Fibroblast of peridontal ligament (primary cell): Measurements from ENCODE around the gene SFXN1.
"Not testable (repeated sequence)": the region's sequence is repeated elsewhere in the genome, so short reads cannot be mapped to it uniquely, and the experiment has no call there.

Experiments used
- DNase-seq: peaks from one replicate; pipeline ENCODE4 v3.0.0-alpha.2; 2010; ENCODE audit errors: extremely low read depth

SFXN1 gene

GRCh38 chr5:175478384-175479124, at the start of gene SFXN1:
Gene SFXN1, plus strand, starts transcription at chr5:175478560. Its CDS starts 13,544 bp downstream, at chr5:175492104.
- peak; percentile 53 for DNase-seq

GRCh38 chr5:175434800-175435199, 43.6 kb upstream of the SFXN1 start:
- DNase-seq, result no peak

- DNase-seq, result no peak
Measured at GRCh38 chr5:175436359-175436758, 42.0 kb upstream of the SFXN1 start.

GRCh38 chr5:175438234-175438857, 40.0 kb upstream of the SFXN1 start:
- no peak for DNase-seq

- DNase-seq, result no peak
Measured at GRCh38 chr5:175443514-175444059, 34.8 kb upstream of the SFXN1 start.

- peak; percentile 18 for DNase-seq
Measured at GRCh38 chr5:175444060-175444904, 34.1 kb upstream of the SFXN1 start, which contains the start of gene DRD1. Gene DRD1, minus strand, starts transcription at chr5:175444182. Its CDS starts 1,083 bp downstream, at chr5:175443099.

GRCh38 chr5:175444905-175445456, 33.4 kb upstream of the SFXN1 start:
- no peak for DNase-seq

GRCh38 chr5:175446378-175446777, 32.0 kb upstream of the SFXN1 start:
- DNase-seq, result not testable (repeated sequence)

- no peak for DNase-seq
Measured at GRCh38 chr5:175447571-175447970, 30.8 kb upstream of the SFXN1 start.

GRCh38 chr5:175448276-175448675, 30.1 kb upstream of the SFXN1 start:
- DNase-seq, result no peak

- no peak for DNase-seq
Measured at GRCh38 chr5:175452166-175452565, 26.2 kb upstream of the SFXN1 start.

GRCh38 chr5:175454338-175454737, 24.0 kb upstream of the SFXN1 start:
- not testable (repeated sequence) for DNase-seq

- DNase-seq, result no peak
Measured at GRCh38 chr5:175456105-175456742, 22.1 kb upstream of the SFXN1 start.

GRCh38 chr5:175457466-175457865, 20.9 kb upstream of the SFXN1 start:
- DNase-seq, result no peak

GRCh38 chr5:175460126-175460525, 18.2 kb upstream of the SFXN1 start:
- peak; percentile 39 for DNase-seq

GRCh38 chr5:175460552-175460951, 17.8 kb upstream of the SFXN1 start:
- DNase-seq, result no peak

GRCh38 chr5:175461370-175461769, 17.0 kb upstream of the SFXN1 start:
- no peak for DNase-seq

GRCh38 chr5:175463641-175464040, 14.7 kb upstream of the SFXN1 start:
- DNase-seq, result no peak

- DNase-seq, result peak; percentile 25
Measured at GRCh38 chr5:175464074-175464941, 14.1 kb upstream of the SFXN1 start.

- DNase-seq, result no peak
Measured at GRCh38 chr5:175464942-175465233, 13.5 kb upstream of the SFXN1 start.
